KMS-11 (cell line): ENCODE results near the gene TNNT3.
"Not testable (repeated sequence)": the region's sequence is repeated elsewhere in the genome, so short reads cannot be mapped to it uniquely, and the experiment has no call there.

Experiments used
- H2AFZ ChIP-seq: fragments of 200-600 bp; sonication (generic); 2 replicates; pipeline ENCODE4 v1.6.1; 2016; ENCODE audit warnings: antibody characterized with exemption, mixed run types, low read depth
- H3K27ac ChIP-seq: fragments of 200-600 bp; sonication (generic); 2 replicates; pipeline ENCODE4 v1.6.1; 2016; ENCODE audit warnings: mild to moderate bottlenecking, mixed run types
- H3K27me3 ChIP-seq: fragments of 200-600 bp; sonication (generic); 2 replicates; pipeline ENCODE4 v1.6.1; 2017; ENCODE audit warnings: mild to moderate bottlenecking, low read depth, mixed run types, moderate library complexity; ENCODE audit not compliant: insufficient read depth
- H3K36me3 ChIP-seq: fragments of 200-600 bp; sonication (generic); 2 replicates; pipeline ENCODE4 v1.6.1; 2017; ENCODE audit warnings: mild to moderate bottlenecking, mixed run types; ENCODE audit not compliant: insufficient read depth
- H3K4me1 ChIP-seq: fragments of 200-600 bp; sonication (generic); 2 replicates; pipeline ENCODE4 v1.6.1; 2016; ENCODE audit warnings: mild to moderate bottlenecking, low read depth, mixed run types; ENCODE audit not compliant: poor library complexity, severe bottlenecking
- H3K4me2 ChIP-seq: fragments of 200-600 bp; sonication (generic); 2 replicates; pipeline ENCODE4 v1.7.0; 2016; ENCODE audit warnings: mild to moderate bottlenecking, mixed run types
- H3K4me3 ChIP-seq: fragments of 200-600 bp; sonication (generic); IDR thresholded peaks from 2 replicates; pipeline ENCODE4 v1.6.1; 2017; ENCODE audit warnings: low read depth, low read length, mixed read lengths; ENCODE audit not compliant: insufficient read depth
- H3K79me2 ChIP-seq: fragments of 200-600 bp; sonication (generic); 2 replicates; pipeline ENCODE4 v1.6.1; 2016; ENCODE audit warnings: low read depth, mixed run types; ENCODE audit not compliant: insufficient read depth
- H3K9ac ChIP-seq: fragments of 200-600 bp; sonication (generic); 2 replicates; pipeline ENCODE4 v1.6.1; 2016; ENCODE audit warnings: mild to moderate bottlenecking, mixed run types
- H4K20me1 ChIP-seq: fragments of 200-600 bp; sonication (generic); 2 replicates; pipeline ENCODE4 v1.6.1; 2016; ENCODE audit warnings: mild to moderate bottlenecking, mixed run types; ENCODE audit not compliant: insufficient read depth
- CTCF ChIP-seq: fragments of 200-600 bp; sonication (generic); conservative IDR thresholded peaks from 2 replicates; pipeline ENCODE4 v1.6.1; 2017; ENCODE audit warnings: low read depth, mild to moderate bottlenecking, antibody characterized with exemption, low read length, moderate library complexity, mixed read lengths

Gene TNNT3

GRCh38 chr11:1883346-1884302 lies 35.9 kb upstream of the TNNT3 start:
- H3K4me3 ChIP-seq, result no peak overlapping the region
- no peaks in the 10 kb centered on the region for H3K79me2 ChIP-seq
- no peak overlapping the region for H2AFZ ChIP-seq
- peaks cover 73% of the 10 kb centered on the region for H3K27me3 ChIP-seq
- H4K20me1 ChIP-seq, result no peaks in the 10 kb centered on the region
- no peak overlapping the region for H3K9ac ChIP-seq
- no peaks in the 10 kb centered on the region for H3K36me3 ChIP-seq
- no peak overlapping the region for H3K27ac ChIP-seq
- H3K4me2 ChIP-seq, result no peak overlapping the region
- H3K4me1 ChIP-seq, result no peaks in the 10 kb centered on the region
- no peak for TF ChIP-seq CTCF

DNA sequence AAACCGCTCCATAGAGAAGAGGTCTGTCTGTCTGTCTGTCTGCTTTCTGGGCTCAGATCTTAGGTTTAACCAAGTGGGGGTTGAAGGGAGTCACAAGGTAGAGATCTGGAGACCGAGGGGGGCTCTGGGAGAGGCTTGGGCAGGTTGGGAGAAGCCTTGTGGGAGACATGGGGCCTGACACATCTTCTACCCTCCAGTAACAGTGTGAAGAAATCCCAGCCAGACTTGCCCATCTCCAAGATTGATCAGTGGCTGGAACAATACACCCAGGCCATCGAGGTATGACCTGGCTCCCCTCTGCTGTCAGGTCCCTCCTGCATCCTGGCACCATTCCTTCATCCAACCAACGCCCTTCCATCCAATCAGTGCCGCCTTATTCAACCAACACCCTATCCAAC lies 35.2 kb upstream of the TNNT3 start:
- H3K9ac ChIP-seq, result no peak overlapping the region
- H4K20me1 ChIP-seq, result no peaks in the 10 kb centered on the region
- peaks cover 73% of the 10 kb centered on the region; the same call in 1 of the 2 replicates for H3K27me3 ChIP-seq
- no peak for TF ChIP-seq CTCF
- no peak overlapping the region for H3K27ac ChIP-seq
- H3K79me2 ChIP-seq, result no peaks in the 10 kb centered on the region
- no peak overlapping the region for H3K4me2 ChIP-seq
- H2AFZ ChIP-seq, result no peak overlapping the region
- no peaks in the 10 kb centered on the region for H3K36me3 ChIP-seq
- no peaks in the 10 kb centered on the region for H3K4me1 ChIP-seq
- H3K4me3 ChIP-seq, result no peak overlapping the region

DNA sequence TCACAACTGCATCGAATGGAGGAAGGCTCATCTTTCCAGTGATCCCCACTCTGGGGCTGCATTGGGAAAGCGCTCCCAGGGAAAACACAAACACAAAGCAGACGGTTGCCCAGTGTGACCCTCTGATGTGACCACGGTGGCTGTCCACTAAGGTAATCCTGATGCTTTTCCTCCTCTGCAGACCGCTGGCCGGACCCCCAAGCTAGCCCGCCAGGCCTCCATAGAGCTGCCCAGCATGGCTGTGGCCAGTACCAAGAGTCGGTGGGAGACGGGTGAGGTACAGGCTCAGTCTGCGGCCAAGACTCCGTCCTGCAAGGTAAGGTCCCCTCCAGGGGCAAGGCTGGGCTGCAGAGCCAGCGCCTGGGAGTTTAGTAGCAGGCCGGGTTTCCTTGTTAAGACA lies 33.0 kb upstream of the TNNT3 start:
- H2AFZ ChIP-seq, H3K79me2 ChIP-seq, H4K20me1 ChIP-seq, H3K36me3 ChIP-seq, H3K4me1 ChIP-seq, H3K9ac ChIP-seq, H3K4me3 ChIP-seq, H3K4me2 ChIP-seq, H3K27ac ChIP-seq: not testable (repeated sequence)
- peaks cover 72% of the 10 kb centered on the region; the same call in 1 of the 2 replicates for H3K27me3 ChIP-seq

DNA sequence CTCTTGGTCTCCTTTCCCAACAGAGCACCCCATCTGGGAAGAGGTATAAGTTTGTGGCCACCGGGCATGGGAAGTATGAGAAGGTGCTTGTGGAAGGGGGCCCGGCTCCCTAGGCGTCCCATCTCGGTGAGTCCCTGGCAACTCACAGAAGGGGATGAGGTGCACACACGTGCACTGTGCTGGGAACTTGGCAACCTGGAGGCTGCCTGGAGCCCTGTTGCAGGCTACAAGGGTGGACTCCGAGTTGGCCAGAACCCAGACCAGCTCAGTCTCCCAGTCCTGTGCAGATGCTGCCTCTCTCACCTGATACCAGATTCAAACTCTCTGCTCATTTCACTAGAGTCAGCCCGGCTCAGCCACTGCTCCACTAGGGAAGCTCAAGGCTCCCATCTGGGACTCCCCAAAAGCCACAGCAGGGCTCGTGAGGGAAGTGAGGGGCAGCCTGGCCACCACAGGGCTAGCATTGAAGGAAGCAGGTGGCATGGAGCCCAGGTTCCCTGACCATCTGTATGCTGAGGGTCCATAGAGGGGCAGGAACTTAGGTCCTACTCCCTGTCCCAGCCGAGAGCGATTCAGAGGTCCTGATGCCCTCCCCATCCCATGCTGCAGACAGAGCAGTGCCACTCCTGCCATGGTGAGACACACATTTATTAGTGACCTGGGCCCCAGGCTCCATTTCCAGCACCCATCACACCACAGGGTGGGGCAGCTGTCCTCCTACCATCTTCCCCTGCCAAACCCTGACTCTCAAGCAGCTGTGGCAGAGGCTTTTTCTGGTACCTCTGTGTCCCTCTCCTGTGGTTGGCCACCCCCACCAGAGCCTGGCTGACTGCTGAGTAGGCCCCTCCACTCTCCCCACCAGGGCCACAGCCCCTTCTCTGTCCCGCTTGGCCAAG lies 31.8 kb upstream of the TNNT3 start:
- Histone ChIP-seq H2AFZ (no peak overlapping the region), H3K4me2 (no peak overlapping the region), H3K27me3 (peaks cover 75% of the 10 kb centered on the region; the same call in 1 of the 2 replicates), H3K4me1 (no peaks in the 10 kb centered on the region), H3K79me2 (no peaks in the 10 kb centered on the region), H3K27ac (no peak overlapping the region), H3K9ac (no peak overlapping the region), H3K36me3 (no peaks in the 10 kb centered on the region), H3K4me3 (no peak overlapping the region), H4K20me1 (no peaks in the 10 kb centered on the region)
- TF ChIP-seq CTCF, result no peak
